NCI-H748 (cell line): Measurements from ENCODE around the gene MRPL9.
"Not testable (repeated sequence)": the region's sequence is repeated elsewhere in the genome, so short reads cannot be mapped to it uniquely, and the experiment has no call there.

ENCODE experiments used
- DNase-seq: peaks from one replicate; lab custom pipeline; 2025; ENCODE audit not compliant: unreplicated experiment; lab: John Stamatoyannopoulos, UW

Gene MRPL9

GRCh38 chr1:151787689-151788088 is 24.4 kb upstream of the MRPL9 start:
- DNase-seq = no peak

GRCh38 chr1:151783796-151784195 is 20.5 kb upstream of the MRPL9 start:
- no peak for DNase-seq

GRCh38 chr1:151782741-151783140 is 19.4 kb upstream of the MRPL9 start:
- no peak for DNase-seq

- DNase-seq = not testable (repeated sequence)
These were observed 18.7 kb upstream of the MRPL9 start for GRCh38 chr1:151782026-151782425.

- DNase-seq = not testable (repeated sequence)
These were observed 17.4 kb upstream of the MRPL9 start for GRCh38 chr1:151780736-151781135.

GRCh38 chr1:151779852-151780251 is 16.6 kb upstream of the MRPL9 start:
- no peak for DNase-seq

GRCh38 chr1:151777317-151777716 is 14.0 kb upstream of the MRPL9 start:
- no peak for DNase-seq

- no peak for DNase-seq
These were observed 13.4 kb upstream of the MRPL9 start for GRCh38 chr1:151776665-151777062.

- no peak for DNase-seq
These were observed 12.8 kb upstream of the MRPL9 start for GRCh38 chr1:151775894-151776664.

GRCh38 chr1:151774256-151774922 is 11.1 kb upstream of the MRPL9 start:
- DNase-seq = no peak

GRCh38 chr1:151773702-151774101 is 10.4 kb upstream of the MRPL9 start:
- DNase-seq = no peak

GRCh38 chr1:151769270-151769669 is 6.0 kb upstream of the MRPL9 start:
- not testable (repeated sequence) for DNase-seq

GRCh38 chr1:151768351-151769066 is 5.2 kb upstream of the MRPL9 start:
- peak; percentile 34 for DNase-seq

- DNase-seq = no peak
These were observed 694 bp upstream of the MRPL9 start for GRCh38 chr1:151763990-151764389.

GRCh38 chr1:151760597-151761385 is 2.5 kb downstream of the MRPL9 start:
- DNase-seq = no peak

GRCh38 chr1:151759241-151759640 is 4.1 kb downstream of the MRPL9 start:
- no peak for DNase-seq

GRCh38 chr1:151756291-151756690 is 7.0 kb downstream of the MRPL9 start:
- no peak for DNase-seq

- DNase-seq = no peak
These were observed 21.8 kb downstream of the MRPL9 start for GRCh38 chr1:151741516-151741915.

- peak; percentile 26 for DNase-seq
These were observed 23.5 kb downstream of the MRPL9 start for GRCh38 chr1:151739590-151740355.

- DNase-seq = no peak
These were observed 25.8 kb downstream of the MRPL9 start for GRCh38 chr1:151737479-151737878.
